ENCODE data around the gene ST7.

DNA sequence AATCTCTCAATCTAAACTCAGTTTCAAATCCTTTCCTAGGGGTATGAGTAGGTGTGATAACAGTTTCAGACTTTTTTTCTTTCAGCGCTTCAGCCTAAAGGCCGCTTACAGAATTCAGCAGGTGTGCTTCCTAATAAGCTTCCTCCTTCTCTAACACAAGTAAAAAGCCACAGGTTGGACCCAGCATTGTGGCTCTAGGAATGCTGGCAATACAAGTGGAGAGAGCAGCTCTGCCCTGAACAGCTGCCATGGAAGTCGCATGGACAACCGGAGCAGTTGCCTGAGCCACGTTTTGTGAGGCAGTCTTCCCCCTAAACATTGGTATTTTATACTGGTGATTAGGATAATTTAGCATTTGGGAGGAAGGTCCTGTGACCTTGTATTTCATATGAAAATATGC lies 83.5 kb downstream of the ST7 start:
- TF ChIP-seq, protein P1, sequence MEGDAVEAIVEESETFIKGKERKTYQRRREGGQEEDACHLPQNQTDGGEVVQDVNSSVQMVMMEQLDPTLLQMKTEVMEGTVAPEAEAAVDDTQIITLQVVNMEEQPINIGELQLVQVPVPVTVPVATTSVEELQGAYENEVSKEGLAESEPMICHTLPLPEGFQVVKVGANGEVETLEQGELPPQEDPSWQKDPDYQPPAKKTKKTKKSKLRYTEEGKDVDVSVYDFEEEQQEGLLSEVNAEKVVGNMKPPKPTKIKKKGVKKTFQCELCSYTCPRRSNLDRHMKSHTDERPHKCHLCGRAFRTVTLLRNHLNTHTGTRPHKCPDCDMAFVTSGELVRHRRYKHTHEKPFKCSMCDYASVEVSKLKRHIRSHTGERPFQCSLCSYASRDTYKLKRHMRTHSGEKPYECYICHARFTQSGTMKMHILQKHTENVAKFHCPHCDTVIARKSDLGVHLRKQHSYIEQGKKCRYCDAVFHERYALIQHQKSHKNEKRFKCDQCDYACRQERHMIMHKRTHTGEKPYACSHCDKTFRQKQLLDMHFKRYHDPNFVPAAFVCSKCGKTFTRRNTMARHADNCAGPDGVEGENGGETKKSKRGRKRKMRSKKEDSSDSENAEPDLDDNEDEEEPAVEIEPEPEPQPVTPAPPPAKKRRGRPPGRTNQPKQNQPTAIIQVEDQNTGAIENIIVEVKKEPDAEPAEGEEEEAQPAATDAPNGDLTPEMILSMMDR (conservative IDR thresholded peaks at IDR 0.05; ENCODE audit: low read length) = no peak
- no peak for TF ChIP-seq EZH2phosphoT487 (IDR thresholded peaks at IDR 0.05; ENCODE audit: borderline replicate concordance)
